H1 (cell line): ENCODE data around the gene AGFG1. TPM values are rescaled to one million over a fixed set of nuclear protein-coding genes. Genes with fewer than 3 reads are reported as not detected.

Experiments used
- BCL11A ChIP-seq, 2 experiments: IDR thresholded peaks; one replicate each; pipeline ENCODE4 v1.6.1; 2011; ENCODE audit warnings: low read depth in 2 of 2, low read length in 2 of 2, mild to moderate bottlenecking in 2 of 2
- BRCA1 ChIP-seq: IDR thresholded peaks from 2 replicates; pipeline ENCODE4 v1.6.1; 2012; ENCODE audit warnings: low read depth, low read length, improper control_type of control experiment
- CHD2 ChIP-seq: IDR thresholded peaks from 2 replicates; pipeline ENCODE4 v1.6.1; 2012; ENCODE audit warnings: low read length, improper control_type of control experiment
- GABPA ChIP-seq: IDR thresholded peaks from 2 replicates; pipeline ENCODE4 v1.6.1; 2011; ENCODE audit warnings: mild to moderate bottlenecking, low read length, moderate library complexity, borderline replicate concordance; ENCODE audit not compliant: insufficient read depth
- GTF2F1 ChIP-seq: IDR thresholded peaks from 2 replicates; pipeline ENCODE4 v1.6.1; 2012; ENCODE audit warnings: low read depth, low read length, improper control_type of control experiment, borderline replicate concordance
- HDAC6 ChIP-seq: IDR thresholded peaks from one replicate; pipeline ENCODE4 v1.7.1; 2012; ENCODE audit warnings: low read depth, mild to moderate bottlenecking, inconsistent platforms, low read length, moderate library complexity
- POU5F1 ChIP-seq: IDR thresholded peaks from 2 replicates; pipeline ENCODE4 v1.6.1; 2011; ENCODE audit warnings: low read depth, mild to moderate bottlenecking, low read length, moderate library complexity
- RBBP5 ChIP-seq: IDR thresholded peaks from 2 replicates; pipeline ENCODE4 v1.7.1; 2012; ENCODE audit warnings: low read depth, mild to moderate bottlenecking, inconsistent platforms, low read length, moderate library complexity, borderline replicate concordance
- RFX5 ChIP-seq: IDR thresholded peaks from 2 replicates; pipeline ENCODE4 v1.6.1; 2011; ENCODE audit warnings: low read depth, low read length, improper control_type of control experiment, borderline replicate concordance
- SAP30 ChIP-seq: fragments of 300-600 bp; sonication (generic); IDR thresholded peaks from 2 replicates; pipeline ENCODE4 v1.7.1; 2012; ENCODE audit warnings: low read length, moderate library complexity, mild to moderate bottlenecking, inconsistent platforms; ENCODE audit not compliant: insufficient read depth, insufficient replicate concordance
- SP4 ChIP-seq: IDR thresholded peaks from 2 replicates; pipeline ENCODE4 v1.6.1; 2012; ENCODE audit warnings: low read length, inconsistent platforms
- SRF ChIP-seq: IDR thresholded peaks from 2 replicates; pipeline ENCODE4 v1.6.1; 2011; ENCODE audit warnings: mild to moderate bottlenecking, low read depth, low read length, moderate library complexity
- TBP ChIP-seq: IDR thresholded peaks from 2 replicates; pipeline ENCODE4 v1.6.1; 2011; ENCODE audit warnings: low read depth, low read length, improper control_type of control experiment
- polyA plus RNA-seq, 7 experiments: library from polyadenylated mRNA; depleted of rRNA in 3 of 7; stranded (reverse) in 5 of 7; unstranded in 2 of 7; fragments of >200 nt in 5 of 7; fragments of 200-250 nt in 2 of 7; gene quantifications; 1 replicate in 5 of 7; 2 replicates in 1 of 7; 4 replicates in 1 of 7; pipeline versions ENCODE4 v1.2.1 to v1.2.3, GENCODE V29; 2011 to 2013; ENCODE audit warnings: missing spikeins in 2 of 7, mixed read lengths in 2 of 7
- total RNA-seq: library from RNA; stranded (reverse); fragmentation: NEBNext Ultra II Directional; extraction: Animal tissue kit (Norgen Biotek cat#: 25700); gene quantifications from 2 replicates; pipeline ENCODE4 v1.2.1, GENCODE V29; 2021
- TF ChIP-seq, protein P1 (sequence below): IDR thresholded peaks from 2 replicates; pipeline ENCODE4 v1.6.1; 2011; ENCODE audit warnings: low read depth, mild to moderate bottlenecking, low read length; ENCODE audit not compliant: insufficient read depth
- TF ChIP-seq, protein P2 (sequence below): IDR thresholded peaks from 2 replicates; pipeline ENCODE4 v1.6.1; 2011; ENCODE audit warnings: low read length, improper control_type of control experiment

Gene AGFG1
- total and polyA plus RNA-seq, 2 of the 8 experiments (the other 6 are each of a cell fraction or from before 2014, with no cell fraction given), result 102 to 147 TPM

- TF ChIP-seq GTF2F1 (no peak), HDAC6 (no peak), POU5F1 (no peak), RFX5 (no peak), BRCA1 (no peak), CHD2 (no peak), SRF (no peak), GABPA (no peak), SP4 (no peak), SAP30 (no peak), RBBP5 (no peak), BCL11A (IDR thresholded peaks at IDR 0.05; ENCODE audit: low read depth in 2 of 2, low read length in 2 of 2) (no peak), TBP (no peak)
- TF ChIP-seq, protein P1, sequence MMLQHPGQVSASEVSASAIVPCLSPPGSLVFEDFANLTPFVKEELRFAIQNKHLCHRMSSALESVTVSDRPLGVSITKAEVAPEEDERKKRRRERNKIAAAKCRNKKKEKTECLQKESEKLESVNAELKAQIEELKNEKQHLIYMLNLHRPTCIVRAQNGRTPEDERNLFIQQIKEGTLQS, result no peak
- TF ChIP-seq, protein P2, sequence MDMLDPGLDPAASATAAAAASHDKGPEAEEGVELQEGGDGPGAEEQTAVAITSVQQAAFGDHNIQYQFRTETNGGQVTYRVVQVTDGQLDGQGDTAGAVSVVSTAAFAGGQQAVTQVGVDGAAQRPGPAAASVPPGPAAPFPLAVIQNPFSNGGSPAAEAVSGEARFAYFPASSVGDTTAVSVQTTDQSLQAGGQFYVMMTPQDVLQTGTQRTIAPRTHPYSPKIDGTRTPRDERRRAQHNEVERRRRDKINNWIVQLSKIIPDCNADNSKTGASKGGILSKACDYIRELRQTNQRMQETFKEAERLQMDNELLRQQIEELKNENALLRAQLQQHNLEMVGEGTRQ, result no peak
Measured at GRCh38 chr2:227503433-227504406, 31.8 kb downstream of the AGFG1 start (continued).
